Measurements from ENCODE around the gene SPATA9. TPM values are rescaled to one million over a fixed set of nuclear protein-coding genes. Genes with fewer than 3 reads are reported as not detected.

The SPATA9 gene
- polyA plus RNA-seq, 1 of the 3 experiments (the other 2 are of a cell fraction), result 0.07 TPM

GRCh38 chr5:95652849-95653248 lies 29.9 kb downstream of the SPATA9 start:
- ChIA-PET CTCF (interaction anchor here (1.4 to 3.0 kb wide), 6 partner anchors 8 to 194 kb away, joined by 3 to 15 read pairs (median 6); no protein-coding TSS in a partner anchor), POLR2A (no interaction called here)
- Histone ChIP-seq H3K9ac (no peak overlapping the region), H3K9me3 (no peaks in the 10 kb centered on the region), H3K4me1 (ENCODE audit: control insufficient read depth in 1 of 2, insufficient read depth in 2 of 2, low read depth in 1 of 2, low read length in 1 of 2) (no peaks in the 10 kb centered on the region; a peak in 1 of 4 replicates), H3K79me2 (ENCODE audit: insufficient read depth) (no peaks in the 10 kb centered on the region), H3K27me3 (ENCODE audit: insufficient read depth) (no peaks in the 10 kb centered on the region), H3K36me3 (replicated peaks in 1 of 2; ENCODE audit: control insufficient read depth in 1 of 2, insufficient read depth in 2 of 2, low read length in 1 of 2) (no peaks in the 10 kb centered on the region), H3K27ac (ENCODE audit: low read depth in 2 of 2, low read length in 1 of 2) (no peak overlapping the region), H3K9me2 (no peaks in the 10 kb centered on the region), H3F3A (replicated peaks; ENCODE audit: insufficient read depth) (peaks cover 8% of the 10 kb centered on the region), H3K4me3 (ENCODE audit: low read depth in 2 of 2, low read length in 1 of 2) (no peak overlapping the region), H2AFZ (ENCODE audit: low read depth) (no peak overlapping the region), H4K20me1 (ENCODE audit: insufficient read depth) (no peaks in the 10 kb centered on the region), H3K4me2 (no peak overlapping the region)
- DNase-seq, result no peak
- TF ChIP-seq ELF1 (IDR thresholded peaks at IDR 0.05) (no peak), SMC3 (IDR thresholded peaks at IDR 0.05; ENCODE audit: low read depth, low read length) (no peak), CTCF (IDR thresholded peaks at IDR 0.05) (no peak), EP300 (IDR thresholded peaks at IDR 0.05; ENCODE audit: borderline replicate concordance in 1 of 2, low read depth in 1 of 2, low read length in 1 of 2) (no peak), FOSL2 (IDR thresholded peaks at IDR 0.05; ENCODE audit: borderline replicate concordance, low read depth) (no peak), GABPA (IDR thresholded peaks at IDR 0.05; ENCODE audit: low read depth) (no peak)
- 90% methylated on average over 1 of the region's 1 CpG for WGBS (ENCODE audit: low lambda C conversion rate)

- Histone ChIP-seq H2AFZ (ENCODE audit: low read depth) (no peak overlapping the region), H3K4me1 (ENCODE audit: control insufficient read depth in 1 of 2, insufficient read depth in 2 of 2, low read depth in 1 of 2, low read length in 1 of 2) (peaks cover 0 to 6% of the 10 kb centered on the region in 2 experiments; a peak in 2 of 4 replicates), H3F3A (replicated peaks; ENCODE audit: insufficient read depth) (peaks cover 9% of the 10 kb centered on the region), H3K4me3 (ENCODE audit: low read depth in 2 of 2, low read length in 1 of 2) (no peak overlapping the region), H3K27me3 (ENCODE audit: insufficient read depth) (no peaks in the 10 kb centered on the region), H4K20me1 (ENCODE audit: insufficient read depth) (no peaks in the 10 kb centered on the region), H3K9me3 (no peaks in the 10 kb centered on the region), H3K4me2 (no peak overlapping the region), H3K36me3 (replicated peaks in 1 of 2; ENCODE audit: control insufficient read depth in 1 of 2, insufficient read depth in 2 of 2, low read length in 1 of 2) (no peaks in the 10 kb centered on the region), H3K9ac (no peak overlapping the region), H3K9me2 (no peaks in the 10 kb centered on the region), H3K79me2 (ENCODE audit: insufficient read depth) (no peaks in the 10 kb centered on the region), H3K27ac (ENCODE audit: low read depth in 2 of 2, low read length in 1 of 2) (no peak overlapping the region)
- ChIA-PET CTCF (interaction anchor here (0.7 to 3.0 kb wide), 3 partner anchors 14 to 197 kb away, joined by 3 to 10 read pairs (median 7); no protein-coding TSS in a partner anchor), POLR2A (no interaction called here)
- DNase-seq, result no peak
- TF ChIP-seq TEAD4 (IDR thresholded peaks at IDR 0.05; ENCODE audit: borderline replicate concordance, insufficient read depth) (no peak), GATA2 (CRISPR knock-in tag; IDR thresholded peaks at IDR 0.05) (no peak), EP300 (IDR thresholded peaks at IDR 0.05; ENCODE audit: borderline replicate concordance in 1 of 2, low read depth in 1 of 2, low read length in 1 of 2) (no peak), POLR2AphosphoS5 (IDR thresholded peaks at IDR 0.05; ENCODE audit: low read depth, low read length) (no peak), ZBTB33 (IDR thresholded peaks at IDR 0.05; ENCODE audit: borderline replicate concordance, low read depth) (no peak), SMC3 (IDR thresholded peaks at IDR 0.05; ENCODE audit: low read depth, low read length) (no peak), JUND (IDR thresholded peaks at IDR 0.05) (no peak), CTCF (IDR thresholded peaks at IDR 0.05) (no peak), MAX (IDR thresholded peaks at IDR 0.05; ENCODE audit: low read depth) (no peak), USF2 (IDR thresholded peaks at IDR 0.05; ENCODE audit: borderline replicate concordance, low read depth, low read length) (no peak), TAF1 (IDR thresholded peaks at IDR 0.05; ENCODE audit: borderline replicate concordance, low read depth, low read length) (no peak)
Measured at GRCh38 chr5:95649842-95650620, 32.8 kb downstream of the SPATA9 start.
